ENCODE measurements around the gene TMEM184C.

DNA sequence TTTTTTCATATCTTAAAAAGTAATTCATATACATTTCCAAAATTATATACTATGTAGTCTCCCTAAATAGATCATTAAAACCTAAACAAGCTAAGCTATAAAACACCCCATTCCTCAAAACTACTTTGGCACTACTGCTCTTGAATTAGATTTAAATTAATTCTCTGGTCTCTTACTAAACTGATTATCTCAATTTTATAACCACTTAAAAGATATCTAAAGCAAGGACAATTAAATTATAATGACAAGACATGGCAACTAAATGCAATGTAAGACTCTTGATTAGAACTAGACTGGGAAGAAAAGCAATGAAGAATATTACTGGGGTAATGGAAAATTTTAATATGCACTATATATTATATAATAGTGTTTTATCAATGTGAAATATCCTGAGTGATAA is 27.9 kb downstream of the TMEM184C start:
- TF ChIP-seq POLR2A (IDR thresholded peaks at IDR 0.05) (no peak), POLR2AphosphoS5 (IDR thresholded peaks at IDR 0.05) (no peak)
- TF ChIP-seq, protein P1, sequence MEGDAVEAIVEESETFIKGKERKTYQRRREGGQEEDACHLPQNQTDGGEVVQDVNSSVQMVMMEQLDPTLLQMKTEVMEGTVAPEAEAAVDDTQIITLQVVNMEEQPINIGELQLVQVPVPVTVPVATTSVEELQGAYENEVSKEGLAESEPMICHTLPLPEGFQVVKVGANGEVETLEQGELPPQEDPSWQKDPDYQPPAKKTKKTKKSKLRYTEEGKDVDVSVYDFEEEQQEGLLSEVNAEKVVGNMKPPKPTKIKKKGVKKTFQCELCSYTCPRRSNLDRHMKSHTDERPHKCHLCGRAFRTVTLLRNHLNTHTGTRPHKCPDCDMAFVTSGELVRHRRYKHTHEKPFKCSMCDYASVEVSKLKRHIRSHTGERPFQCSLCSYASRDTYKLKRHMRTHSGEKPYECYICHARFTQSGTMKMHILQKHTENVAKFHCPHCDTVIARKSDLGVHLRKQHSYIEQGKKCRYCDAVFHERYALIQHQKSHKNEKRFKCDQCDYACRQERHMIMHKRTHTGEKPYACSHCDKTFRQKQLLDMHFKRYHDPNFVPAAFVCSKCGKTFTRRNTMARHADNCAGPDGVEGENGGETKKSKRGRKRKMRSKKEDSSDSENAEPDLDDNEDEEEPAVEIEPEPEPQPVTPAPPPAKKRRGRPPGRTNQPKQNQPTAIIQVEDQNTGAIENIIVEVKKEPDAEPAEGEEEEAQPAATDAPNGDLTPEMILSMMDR (IDR thresholded peaks at IDR 0.05 in 8 of 11, conservative IDR thresholded peaks at IDR 0.05 in 3 of 11) = no peak
